H9 (cell line): ENCODE measurements around the gene GPS1. TPM values are rescaled to one million over a fixed set of nuclear protein-coding genes. Genes with fewer than 3 reads are reported as not detected.

Experiments used
- DNase-seq: peaks from one replicate; pipeline ENCODE4 v3.0.0-alpha.2; 2017
- H2AFZ ChIP-seq: one replicate; pipeline ENCODE4 v1.6.1; 2013; ENCODE audit warnings: mild to moderate bottlenecking, low read length, control low read depth, moderate library complexity
- H2AK5ac ChIP-seq: 2 replicates; pipeline ENCODE4 v1.6.1; 2013; ENCODE audit warnings: low read length, control low read depth, mixed read lengths; ENCODE audit not compliant: insufficient read length
- H2BK120ac ChIP-seq: one replicate; pipeline ENCODE4 v1.6.1; 2013; ENCODE audit warnings: low read depth, mild to moderate bottlenecking, low read length, control low read depth, inconsistent platforms; ENCODE audit not compliant: poor library complexity, severe bottlenecking
- H2BK12ac ChIP-seq: 2 replicates; pipeline ENCODE4 v1.6.1; 2013; ENCODE audit warnings: low read length, control low read depth, mixed read lengths, low read depth; ENCODE audit not compliant: insufficient read length
- H2BK15ac ChIP-seq: 2 replicates; pipeline ENCODE4 v1.6.1; 2013; ENCODE audit warnings: low read depth, low read length, control low read depth
- H2BK20ac ChIP-seq: one replicate; pipeline ENCODE4 v1.6.1; 2013; ENCODE audit warnings: low read depth, mild to moderate bottlenecking, low read length, control low read depth, inconsistent platforms; ENCODE audit not compliant: poor library complexity, severe bottlenecking
- H2BK5ac ChIP-seq: 2 replicates; pipeline ENCODE4 v1.6.1; 2013; ENCODE audit warnings: low read length, control low read depth, mixed read lengths; ENCODE audit not compliant: insufficient read length
- H3K14ac ChIP-seq: 2 replicates; pipeline ENCODE4 v1.6.1; 2013; ENCODE audit warnings: low read length, control low read depth; ENCODE audit not compliant: insufficient read depth
- H3K18ac ChIP-seq: 2 replicates; pipeline ENCODE4 v1.6.1; 2013; ENCODE audit warnings: low read depth, mild to moderate bottlenecking, mixed read lengths, low read length, control low read depth; ENCODE audit not compliant: insufficient read length
- H3K23ac ChIP-seq: 2 replicates; pipeline ENCODE4 v1.6.1; 2013; ENCODE audit warnings: low read length, control low read depth, mixed read lengths, low read depth; ENCODE audit not compliant: insufficient read length
- H3K23me2 ChIP-seq: 2 replicates; pipeline ENCODE4 v1.6.1; 2013; ENCODE audit warnings: low read depth, mild to moderate bottlenecking, mixed read lengths, low read length, control low read depth; ENCODE audit not compliant: insufficient read length, poor library complexity, severe bottlenecking
- H3K27ac ChIP-seq: 2 replicates; pipeline ENCODE4 v1.5.1; 2013; ENCODE audit warnings: low read length, control low read depth, mixed read lengths, low read depth; ENCODE audit not compliant: insufficient read length
- H3K27me3 ChIP-seq: 2 replicates; pipeline ENCODE4 v1.6.1; 2013; ENCODE audit warnings: low read length, control low read depth, inconsistent platforms; ENCODE audit not compliant: insufficient read depth
- H3K4ac ChIP-seq: 2 replicates; pipeline ENCODE4 v1.6.1; 2013; ENCODE audit warnings: low read depth, mild to moderate bottlenecking, control low read depth, inconsistent platforms, low read length, moderate library complexity
- H3K4me1 ChIP-seq: 2 replicates; pipeline ENCODE4 v1.6.1; 2013; ENCODE audit warnings: low read length, control low read depth, inconsistent platforms; ENCODE audit not compliant: insufficient read depth
- H3K4me2 ChIP-seq: 2 replicates; pipeline ENCODE4 v1.6.1; 2013; ENCODE audit warnings: low read length, control low read depth, mixed read lengths; ENCODE audit not compliant: insufficient read length, insufficient read depth
- H3K56ac ChIP-seq: 2 replicates; pipeline ENCODE4 v1.6.1; 2013; ENCODE audit warnings: low read depth, mild to moderate bottlenecking, mixed read lengths, low read length, control low read depth; ENCODE audit not compliant: insufficient read length
- H3K79me1 ChIP-seq: 2 replicates; pipeline ENCODE4 v1.6.1; 2013; ENCODE audit warnings: low read depth, mild to moderate bottlenecking, moderate library complexity, low read length, control low read depth, inconsistent platforms; ENCODE audit not compliant: insufficient read depth, poor library complexity, severe bottlenecking
- H3K79me2 ChIP-seq: 2 replicates; pipeline ENCODE4 v1.6.1; 2013; ENCODE audit warnings: low read length, control low read depth, inconsistent platforms; ENCODE audit not compliant: insufficient read depth
- H3K9ac ChIP-seq: 2 replicates; pipeline ENCODE4 v1.6.1; 2013; ENCODE audit warnings: low read length, control low read depth, mixed read lengths; ENCODE audit not compliant: insufficient read length; ENCODE audit errors: extremely low read depth
- H3K9me3 ChIP-seq: one replicate; pipeline ENCODE4 v1.6.1; 2013; ENCODE audit warnings: low read depth, low read length, inconsistent platforms; ENCODE audit not compliant: control insufficient read depth
- H3T11ph ChIP-seq: one replicate; pipeline ENCODE4 v1.6.1; 2013; ENCODE audit warnings: mild to moderate bottlenecking, low read length, control low read depth, inconsistent platforms
- H4K20me1 ChIP-seq: one replicate; pipeline ENCODE4 v1.6.1; 2013; ENCODE audit not compliant: control insufficient read depth, insufficient read length, insufficient read depth
- H4K5ac ChIP-seq: 2 replicates; pipeline ENCODE4 v1.6.1; 2013; ENCODE audit warnings: low read depth, mild to moderate bottlenecking, mixed read lengths, low read length, control low read depth; ENCODE audit not compliant: insufficient read length
- H4K8ac ChIP-seq: replicated peaks from 2 replicates; pipeline ENCODE4 v1.6.1; 2013; ENCODE audit warnings: low read length, control low read depth, mixed read lengths, low read depth; ENCODE audit not compliant: insufficient read length
- H4K91ac ChIP-seq: 2 replicates; pipeline ENCODE4 v1.6.1; 2013; ENCODE audit warnings: low read depth, mild to moderate bottlenecking, moderate library complexity, mixed read lengths, low read length, control low read depth; ENCODE audit not compliant: insufficient read length
- H3K27ac Mint-ChIP-seq, 3 experiments: 2 replicates in 2 of 3; 3 replicates in 1 of 3; pipeline ENCODE4 v1.8.0; 2020 to 2021; ENCODE audit warnings: mixed read lengths in 3 of 3, mild to moderate bottlenecking in 1 of 3, moderate library complexity in 1 of 3
- H3K27me3 Mint-ChIP-seq: 2 replicates; pipeline ENCODE4 v1.8.0; 2021; ENCODE audit warnings: low read depth, mild to moderate bottlenecking, moderate library complexity, mixed read lengths
- H3K36me3 Mint-ChIP-seq, 3 experiments: 2 replicates in 2 of 3; 3 replicates in 1 of 3; pipeline ENCODE4 v1.8.0; 2020 to 2021; ENCODE audit warnings: low read depth in 3 of 3, mixed read lengths in 3 of 3; ENCODE audit not compliant: insufficient read depth in 1 of 3
- H3K4me1 Mint-ChIP-seq, 2 experiments: 2 replicates each; pipeline ENCODE4 v1.8.0; 2020; ENCODE audit warnings: mixed read lengths in 2 of 2
- H3K4me3 Mint-ChIP-seq, 2 experiments: 2 replicates in 1 of 2; 3 replicates in 1 of 2; pipeline ENCODE4 v1.8.0; 2020 to 2021; ENCODE audit warnings: mild to moderate bottlenecking in 2 of 2, mixed read lengths in 2 of 2, moderate library complexity in 1 of 2
- H3K9me3 Mint-ChIP-seq, 2 experiments: 2 replicates in 1 of 2; 3 replicates in 1 of 2; pipeline ENCODE4 v1.8.0; 2020; ENCODE audit warnings: mild to moderate bottlenecking in 2 of 2, mixed read lengths in 2 of 2, moderate library complexity in 1 of 2
- CTCF ChIP-seq: fragments of 200-600 bp; sonication (generic); conservative IDR thresholded peaks from 3 replicates; pipeline ENCODE4 v1.8.0; 2021; ENCODE audit warnings: antibody characterized with exemption, mild to moderate bottlenecking
- WGBS: extraction: QIAGEN DNeasy Blood & Tissue Kit; methylation state at CpG from one replicate; pipeline ENCODE4 v1.1.7; 2013; ENCODE audit warnings: missing lambda C conversion rate, low lambda C conversion rate, mixed read lengths; ENCODE audit not compliant: insufficient read length; ENCODE audit errors: extremely low coverage; 5-methylcytosine and 5-hydroxymethylcytosine counted together
- total RNA-seq: library from RNA; stranded (reverse); gene quantifications from 2 replicates; pipeline ENCODE4 v1.2.1, GENCODE V29; 2021

The GPS1 gene
- total RNA-seq, 1 experiment from 2014 or later, result 164 TPM

- H3K4me1 ChIP-seq, result no peaks in the 10 kb centered on the region
- H2AK5ac ChIP-seq, result no peak within 1 kb of the TSS
- no peak within 1 kb of the TSS for H2BK15ac ChIP-seq
- peak within 1 kb of the TSS; percentile 74 to 82 for H3K4me3 Mint-ChIP-seq
- DNase-seq, result peak; percentile 97
- TF ChIP-seq CTCF, result peak; percentile 55
- no peak within 1 kb of the TSS for H3K23ac ChIP-seq
- no peaks in the 10 kb centered on the region for H3K27me3 Mint-ChIP-seq
- H3K4me2 ChIP-seq, result peak within 1 kb of the TSS; percentile 73
- peak within 1 kb of the TSS; percentile 61 for H3K4ac ChIP-seq
- peaks cover 24 to 49% of the 10 kb centered on the region in 2 experiments for H3K4me1 Mint-ChIP-seq
- H2BK12ac ChIP-seq, result no peak within 1 kb of the TSS
- H2BK5ac ChIP-seq, result no peak within 1 kb of the TSS
- H3K9me3 ChIP-seq, result no peaks in the 10 kb centered on the region
- H3K23me2 ChIP-seq, result peaks cover 14% of the 10 kb centered on the region
- H3K18ac ChIP-seq, result peak within 1 kb of the TSS; percentile 94
- no peak within 1 kb of the TSS for H3T11ph ChIP-seq
- peaks cover 20% of the 10 kb centered on the region; the same call in 1 of the 2 replicates for H3K79me2 ChIP-seq
- peak within 1 kb of the TSS; percentile 94 for H2BK120ac ChIP-seq
- H3K56ac ChIP-seq, result no peak within 1 kb of the TSS
- no peak within 1 kb of the TSS for H2BK20ac ChIP-seq
- peak within 1 kb of the TSS; percentile 90 for H4K91ac ChIP-seq
- H2AFZ ChIP-seq, result no peak within 1 kb of the TSS
- no peak within 1 kb of the TSS for H4K5ac ChIP-seq
- H3K9ac ChIP-seq, result peak within 1 kb of the TSS; percentile 64
- no peak within 1 kb of the TSS for H3K27ac ChIP-seq
- H3K27ac Mint-ChIP-seq, result no peak within 1 kb of the TSS
- H3K79me1 ChIP-seq, result peaks cover 7% of the 10 kb centered on the region
- H3K36me3 Mint-ChIP-seq, result peaks cover 5 to 26% (median 25%) of the 10 kb centered on the region in 3 experiments; a peak in 6 of 7 replicates
- H3K14ac ChIP-seq, result peak within 1 kb of the TSS; percentile 97
- H3K27me3 ChIP-seq, result no peaks in the 10 kb centered on the region
- no CpG with 5 or more reads among the region's 124 CpGs for WGBS
- H3K9me3 Mint-ChIP-seq, result no peaks in the 10 kb centered on the region
- H4K8ac ChIP-seq, result no peak within 1 kb of the TSS
- H4K20me1 ChIP-seq, result no peaks in the 10 kb centered on the region
Observed at GRCh38 chr17:82098169-82098938, 46.7 kb downstream of the GPS1 start, which contains the start of gene FASN. Gene FASN (minus strand): TSS chr17:82098236. CDS start chr17:82096445, 1,791 bp downstream.
